HFF-Myc (cell line): Measurements from ENCODE around the gene DNAH5.

Experiments
- DNase-seq: peaks from one replicate; pipeline ENCODE4 v3.0.0-alpha.2; 2011; ENCODE audit warnings: low read depth; ENCODE audit errors: extremely low read depth
- H3K4me3 ChIP-seq: replicated peaks from 2 replicates; pipeline ENCODE4 v1.5.1; 2011; ENCODE audit warnings: low read depth, mild to moderate bottlenecking, control low read depth, low read length
- TF ChIP-seq, protein P1 (sequence below): IDR thresholded peaks from 2 replicates; pipeline ENCODE4 v1.5.1; 2012; ENCODE audit warnings: mild to moderate bottlenecking, low read depth, low read length, control low read depth; ENCODE audit errors: missing control alignments

The DNAH5 gene

GRCh38 chr5:13658761-13659160, 285.7 kb downstream of the DNAH5 start:
- TF ChIP-seq, protein P1, sequence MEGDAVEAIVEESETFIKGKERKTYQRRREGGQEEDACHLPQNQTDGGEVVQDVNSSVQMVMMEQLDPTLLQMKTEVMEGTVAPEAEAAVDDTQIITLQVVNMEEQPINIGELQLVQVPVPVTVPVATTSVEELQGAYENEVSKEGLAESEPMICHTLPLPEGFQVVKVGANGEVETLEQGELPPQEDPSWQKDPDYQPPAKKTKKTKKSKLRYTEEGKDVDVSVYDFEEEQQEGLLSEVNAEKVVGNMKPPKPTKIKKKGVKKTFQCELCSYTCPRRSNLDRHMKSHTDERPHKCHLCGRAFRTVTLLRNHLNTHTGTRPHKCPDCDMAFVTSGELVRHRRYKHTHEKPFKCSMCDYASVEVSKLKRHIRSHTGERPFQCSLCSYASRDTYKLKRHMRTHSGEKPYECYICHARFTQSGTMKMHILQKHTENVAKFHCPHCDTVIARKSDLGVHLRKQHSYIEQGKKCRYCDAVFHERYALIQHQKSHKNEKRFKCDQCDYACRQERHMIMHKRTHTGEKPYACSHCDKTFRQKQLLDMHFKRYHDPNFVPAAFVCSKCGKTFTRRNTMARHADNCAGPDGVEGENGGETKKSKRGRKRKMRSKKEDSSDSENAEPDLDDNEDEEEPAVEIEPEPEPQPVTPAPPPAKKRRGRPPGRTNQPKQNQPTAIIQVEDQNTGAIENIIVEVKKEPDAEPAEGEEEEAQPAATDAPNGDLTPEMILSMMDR, result no peak
- DNase-seq, result no peak
- no peak overlapping the region for H3K4me3 ChIP-seq

DNA sequence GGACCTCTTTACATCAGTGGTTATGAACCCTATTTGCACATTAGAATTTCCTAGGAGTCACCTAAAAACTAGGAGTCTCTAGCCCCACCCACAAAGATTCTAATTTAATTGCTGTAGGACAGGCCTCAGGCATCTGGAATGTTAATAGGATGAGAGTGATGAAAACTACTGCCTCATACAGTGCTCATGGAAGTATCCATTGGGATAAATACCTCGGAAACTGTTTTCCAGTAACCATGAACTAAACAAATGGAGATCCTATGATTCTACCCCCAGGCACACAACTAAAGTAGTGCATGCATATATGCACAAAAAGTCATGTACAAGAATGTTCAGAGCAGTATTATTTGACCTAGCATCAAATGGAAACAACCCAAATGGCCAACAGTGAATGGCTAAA, 286.3 kb downstream of the DNAH5 start:
- TF ChIP-seq, protein P1, result no peak
- H3K4me3 ChIP-seq, result no peak overlapping the region
- DNase-seq, result no peak

- no peak overlapping the region for H3K4me3 ChIP-seq
- DNase-seq, result no peak
- TF ChIP-seq, protein P1, result no peak
These were observed 290.8 kb downstream of the DNAH5 start for GRCh38 chr5:13653709-13654108.

- no peak overlapping the region for H3K4me3 ChIP-seq
- no peak for DNase-seq
- TF ChIP-seq, protein P1, result no peak
These were observed 294.8 kb downstream of the DNAH5 start for GRCh38 chr5:13649656-13650055.

GRCh38 chr5:13648822-13649221, 295.7 kb downstream of the DNAH5 start:
- no peak overlapping the region for H3K4me3 ChIP-seq
- TF ChIP-seq, protein P1, result no peak
- no peak for DNase-seq

- H3K4me3 ChIP-seq, result no peak overlapping the region
- no peak for DNase-seq
- TF ChIP-seq, protein P1, result no peak
These were observed 300.8 kb downstream of the DNAH5 start for GRCh38 chr5:13643734-13644133.

DNA sequence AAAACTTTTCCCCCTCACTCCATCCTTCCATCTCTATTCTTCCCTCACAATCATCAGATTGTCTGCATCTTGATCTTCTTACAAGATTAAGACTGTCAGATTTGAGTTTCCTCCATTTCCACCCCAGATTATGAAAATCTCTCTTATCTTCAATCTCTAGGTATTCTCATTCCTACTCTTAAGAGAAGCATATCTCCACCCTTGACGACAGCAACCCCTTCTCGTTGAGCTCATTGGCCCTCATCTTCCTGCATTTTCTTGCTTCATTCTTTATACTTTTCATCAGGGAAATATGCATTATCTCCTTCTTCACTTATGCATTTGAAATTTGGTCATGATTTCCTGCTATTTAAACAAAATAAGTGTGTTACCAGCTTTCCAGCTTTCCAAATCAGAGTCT, 301.3 kb downstream of the DNAH5 start:
- DNase-seq, result no peak
- TF ChIP-seq, protein P1, result no peak
- no peak overlapping the region for H3K4me3 ChIP-seq
